Measurements from ENCODE around the gene GHRH. TPM values are rescaled to one million over a fixed set of nuclear protein-coding genes. Genes with fewer than 3 reads are reported as not detected.

The GHRH gene
- total RNA-seq, 1 experiment from 2014 or later: not detected

GRCh38 chr20:37228656-37229055, 33.0 kb downstream of the GHRH start:
- POLR2A ChIA-PET: no interaction called here
- H3K27me3 ChIP-seq (ENCODE audit: control insufficient read depth, insufficient read depth, low read length): no peaks in the 10 kb centered on the region
- CTCF ChIA-PET: no interaction called here
- H3K9me3 ChIP-seq (ENCODE audit: control insufficient read depth, insufficient read depth, low read depth, low read length): no peaks in the 10 kb centered on the region
- TF ChIP-seq SIN3A (IDR thresholded peaks at IDR 0.05; ENCODE audit: borderline replicate concordance, insufficient read depth, low read depth, low read length) (no peak), CTCF (IDR thresholded peaks at IDR 0.05) (no peak), REST (IDR thresholded peaks at IDR 0.05; ENCODE audit: insufficient read depth in 1 of 2, low read depth in 2 of 2, low read length in 1 of 2) (no peak), POLR2AphosphoS5 (IDR thresholded peaks at IDR 0.05; ENCODE audit: low read depth, low read length) (no peak), TCF7L2 (IDR thresholded peaks at IDR 0.05; ENCODE audit: low read depth, low read length) (no peak)
- DNase-seq (ENCODE audit: low read depth, low spot score): no peak
- H3K27ac ChIP-seq (ENCODE audit: low read length): no peak overlapping the region
- intact Hi-C loops (cut with micrococcal nuclease; ENCODE audit: unreplicated experiment): no loop called here
- no peaks in the 10 kb centered on the region for H3K4me1 ChIP-seq (ENCODE audit: control insufficient read depth, insufficient read depth, low read length)
- H3K36me3 ChIP-seq (ENCODE audit: control insufficient read depth, insufficient read depth, low read length): peaks cover 62% of the 10 kb centered on the region
- BruUV-seq (replicated peaks): no TSS peak
- ATAC-seq: no peak
- in situ Hi-C loops (cut with HindIII; ENCODE audit: low pct_unique_long_range_greater_than_20kb, low sequenced_read_pairs): no loop called here
- no peak overlapping the region for H3K4me3 ChIP-seq (ENCODE audit: low read depth in 2 of 2, low read length in 2 of 2)

GRCh38 chr20:37228082-37228481, 33.5 kb downstream of the GHRH start:
- DNase-seq (ENCODE audit: low read depth, low spot score) (no peak), ATAC-seq (no peak)
- BruUV-seq (replicated peaks): no TSS peak
- Histone ChIP-seq H3K9me3 (ENCODE audit: control insufficient read depth, insufficient read depth, low read depth, low read length) (no peaks in the 10 kb centered on the region), H3K36me3 (ENCODE audit: control insufficient read depth, insufficient read depth, low read length) (peaks cover 65% of the 10 kb centered on the region), H3K27ac (ENCODE audit: low read length) (no peak overlapping the region), H3K4me3 (ENCODE audit: low read depth in 2 of 2, low read length in 2 of 2) (no peak overlapping the region), H3K27me3 (ENCODE audit: control insufficient read depth, insufficient read depth, low read length) (no peaks in the 10 kb centered on the region), H3K4me1 (ENCODE audit: control insufficient read depth, insufficient read depth, low read length) (no peaks in the 10 kb centered on the region)
- ChIA-PET POLR2A (no interaction called here), CTCF (no interaction called here)
- TF ChIP-seq CTCF (IDR thresholded peaks at IDR 0.05) (no peak), REST (IDR thresholded peaks at IDR 0.05; ENCODE audit: insufficient read depth in 1 of 2, low read depth in 2 of 2, low read length in 1 of 2) (no peak), TCF7L2 (IDR thresholded peaks at IDR 0.05; ENCODE audit: low read depth, low read length) (no peak), SIN3A (IDR thresholded peaks at IDR 0.05; ENCODE audit: borderline replicate concordance, insufficient read depth, low read depth, low read length) (no peak), POLR2AphosphoS5 (IDR thresholded peaks at IDR 0.05; ENCODE audit: low read depth, low read length) (no peak)
- intact Hi-C loops (cut with micrococcal nuclease; ENCODE audit: unreplicated experiment): no loop called here
- in situ Hi-C loops (cut with HindIII; ENCODE audit: low pct_unique_long_range_greater_than_20kb, low sequenced_read_pairs): no loop called here
